NOMO-1 treated with DMSO at 0.1 percent for 48 hours (cell line): ENCODE measurements around the gene ARHGAP33.
"Not testable (repeated sequence)": the region's sequence is repeated elsewhere in the genome, so short reads cannot be mapped to it uniquely, and the experiment has no call there.

Experiments
- DNase-seq: peaks from one replicate; lab custom pipeline; 2025; ENCODE audit not compliant: unreplicated experiment; lab: John Stamatoyannopoulos, UW

The ARHGAP33 gene

GRCh38 chr19:35830986-35831385 is 55.6 kb downstream of the ARHGAP33 start:
- DNase-seq, result no peak

- DNase-seq, result no peak
These were observed 56.7 kb downstream of the ARHGAP33 start for GRCh38 chr19:35832054-35832453.

GRCh38 chr19:35833972-35834371 is 58.6 kb downstream of the ARHGAP33 start:
- no peak for DNase-seq

GRCh38 chr19:35836096-35836495 is 60.7 kb downstream of the ARHGAP33 start:
- DNase-seq, result not testable (repeated sequence)
